Measurements from ENCODE around the gene KLK14.

Gene KLK14

GRCh38 chr19:51108805-51109146, 26.1 kb upstream of the KLK14 start:
- in situ Hi-C loops (cut with HindIII; ENCODE audit: low sequenced_read_pairs): no loop called here

GRCh38 chr19:51108066-51108804, 25.5 kb upstream of the KLK14 start, which contains the start of gene CTU1:
Gene CTU1 (minus strand): TSS chr19:51108409. CDS start chr19:51104569, 3,840 bp downstream.
- in situ Hi-C loops (cut with HindIII; ENCODE audit: low sequenced_read_pairs): no loop called here

- in situ Hi-C loops (cut with HindIII; ENCODE audit: low sequenced_read_pairs): no loop called here
These were observed 24.8 kb upstream of the KLK14 start for GRCh38 chr19:51107406-51108065.

GRCh38 chr19:51103926-51104341, 21.2 kb upstream of the KLK14 start:
- in situ Hi-C loops (cut with HindIII; ENCODE audit: low sequenced_read_pairs): no loop called here

GRCh38 chr19:51102991-51103390, 20.3 kb upstream of the KLK14 start:
- in situ Hi-C loops (cut with HindIII; ENCODE audit: low sequenced_read_pairs): no loop called here

- in situ Hi-C loops (cut with HindIII; ENCODE audit: low sequenced_read_pairs): no loop called here
These were observed 18.6 kb upstream of the KLK14 start for GRCh38 chr19:51101171-51101865.

- in situ Hi-C loops (cut with HindIII; ENCODE audit: low sequenced_read_pairs): no loop called here
These were observed 17.9 kb upstream of the KLK14 start for GRCh38 chr19:51100601-51101000.

- in situ Hi-C loops (cut with HindIII; ENCODE audit: low sequenced_read_pairs): no loop called here
These were observed 16.3 kb upstream of the KLK14 start for GRCh38 chr19:51099047-51099382.

GRCh38 chr19:51098365-51099046, 15.8 kb upstream of the KLK14 start:
- in situ Hi-C loops (cut with HindIII; ENCODE audit: low sequenced_read_pairs): no loop called here

- in situ Hi-C loops (cut with HindIII; ENCODE audit: low sequenced_read_pairs): no loop called here
These were observed 15.1 kb upstream of the KLK14 start for GRCh38 chr19:51097796-51098195.

GRCh38 chr19:51097166-51097738, 14.6 kb upstream of the KLK14 start:
- in situ Hi-C loops (cut with HindIII; ENCODE audit: low sequenced_read_pairs): no loop called here

GRCh38 chr19:51096473-51097165, 13.9 kb upstream of the KLK14 start:
- in situ Hi-C loops (cut with HindIII; ENCODE audit: low sequenced_read_pairs): no loop called here

GRCh38 chr19:51094696-51095279, 12.1 kb upstream of the KLK14 start:
- in situ Hi-C loops (cut with HindIII; ENCODE audit: low sequenced_read_pairs): no loop called here

GRCh38 chr19:51093510-51094345, 11.0 kb upstream of the KLK14 start:
- in situ Hi-C loops (cut with HindIII; ENCODE audit: low sequenced_read_pairs): no loop called here

- in situ Hi-C loops (cut with HindIII; ENCODE audit: low sequenced_read_pairs): no loop called here
These were observed 10.4 kb upstream of the KLK14 start for GRCh38 chr19:51093101-51093500.

GRCh38 chr19:51091895-51092873, 9.5 kb upstream of the KLK14 start:
- in situ Hi-C loops (cut with HindIII; ENCODE audit: low sequenced_read_pairs): no loop called here

- in situ Hi-C loops (cut with HindIII; ENCODE audit: low sequenced_read_pairs): no loop called here
These were observed 8.4 kb upstream of the KLK14 start for GRCh38 chr19:51091126-51091525.

GRCh38 chr19:51090471-51090870, 7.8 kb upstream of the KLK14 start:
- in situ Hi-C loops (cut with HindIII; ENCODE audit: low sequenced_read_pairs): no loop called here
